ENCODE data around the gene MAP2K3.
"Not testable (repeated sequence)": the region's sequence is repeated elsewhere in the genome, so short reads cannot be mapped to it uniquely, and the experiment has no call there.

GRCh38 chr17:21341925-21342540 is 57.5 kb downstream of the MAP2K3 start:
- TF ChIP-seq, protein P1, sequence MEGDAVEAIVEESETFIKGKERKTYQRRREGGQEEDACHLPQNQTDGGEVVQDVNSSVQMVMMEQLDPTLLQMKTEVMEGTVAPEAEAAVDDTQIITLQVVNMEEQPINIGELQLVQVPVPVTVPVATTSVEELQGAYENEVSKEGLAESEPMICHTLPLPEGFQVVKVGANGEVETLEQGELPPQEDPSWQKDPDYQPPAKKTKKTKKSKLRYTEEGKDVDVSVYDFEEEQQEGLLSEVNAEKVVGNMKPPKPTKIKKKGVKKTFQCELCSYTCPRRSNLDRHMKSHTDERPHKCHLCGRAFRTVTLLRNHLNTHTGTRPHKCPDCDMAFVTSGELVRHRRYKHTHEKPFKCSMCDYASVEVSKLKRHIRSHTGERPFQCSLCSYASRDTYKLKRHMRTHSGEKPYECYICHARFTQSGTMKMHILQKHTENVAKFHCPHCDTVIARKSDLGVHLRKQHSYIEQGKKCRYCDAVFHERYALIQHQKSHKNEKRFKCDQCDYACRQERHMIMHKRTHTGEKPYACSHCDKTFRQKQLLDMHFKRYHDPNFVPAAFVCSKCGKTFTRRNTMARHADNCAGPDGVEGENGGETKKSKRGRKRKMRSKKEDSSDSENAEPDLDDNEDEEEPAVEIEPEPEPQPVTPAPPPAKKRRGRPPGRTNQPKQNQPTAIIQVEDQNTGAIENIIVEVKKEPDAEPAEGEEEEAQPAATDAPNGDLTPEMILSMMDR (IDR thresholded peaks at IDR 0.05; ENCODE audit: extremely low read depth in 1 of 2, insufficient read depth in 1 of 2, low read depth in 1 of 2, low read length in 2 of 2): not testable (repeated sequence)
- TF ChIP-seq POLR2A (IDR thresholded peaks at IDR 0.05; ENCODE audit: low read depth, low read length); MYC (IDR thresholded peaks at IDR 0.05; ENCODE audit: low read depth, low read length); POLR2AphosphoS5 (IDR thresholded peaks at IDR 0.05; ENCODE audit: insufficient read depth, low read depth, low read length); MAX (IDR thresholded peaks at IDR 0.05; ENCODE audit: insufficient read depth, insufficient read length); JUN (IDR thresholded peaks at IDR 0.05; ENCODE audit: borderline replicate concordance, insufficient read depth, insufficient read length, low read depth): not testable (repeated sequence)

Data from endothelial cell of umbilical vein (primary cell).